Measurements from ENCODE around the gene CLNK. TPM values are rescaled to one million over a fixed set of nuclear protein-coding genes. Genes with fewer than 3 reads are reported as not detected.

Gene CLNK
- total RNA-seq (2014; rRNA removed; shearing (Covaris generic)): not detected in 2 replicates
- polyA plus RNA-seq (2014; cell fraction: nucleus; rRNA removed): not detected in 2 replicates

GRCh38 chr4:10684631-10685030 is at the start of gene CLNK:
Gene CLNK, minus strand, starts transcription at chr4:10684768. Its CDS starts 16,899 bp downstream, at chr4:10667869.
- no peak for DNase-seq (ENCODE audit: extremely low read depth, low read depth)

GRCh38 chr4:10733481-10734062 is 49.0 kb upstream of the CLNK start:
- no peak for DNase-seq (ENCODE audit: extremely low read depth, low read depth)

- no peak for DNase-seq (ENCODE audit: extremely low read depth, low read depth)
Observed at GRCh38 chr4:10732914-10733415, 48.4 kb upstream of the CLNK start.

- no peak for DNase-seq (ENCODE audit: extremely low read depth, low read depth)
Observed at GRCh38 chr4:10732235-10732913, 47.8 kb upstream of the CLNK start.

GRCh38 chr4:10731690-10732089 is 47.1 kb upstream of the CLNK start:
- no peak for DNase-seq (ENCODE audit: extremely low read depth, low read depth)

- no peak for DNase-seq (ENCODE audit: extremely low read depth, low read depth)
Observed at GRCh38 chr4:10731162-10731561, 46.6 kb upstream of the CLNK start.

- no peak for DNase-seq (ENCODE audit: extremely low read depth, low read depth)
Observed at GRCh38 chr4:10730590-10730989, 46.0 kb upstream of the CLNK start.

- DNase-seq (ENCODE audit: extremely low read depth, low read depth): no peak
Observed at GRCh38 chr4:10730019-10730418, 45.5 kb upstream of the CLNK start.

- no peak for DNase-seq (ENCODE audit: extremely low read depth, low read depth)
Observed at GRCh38 chr4:10729366-10729765, 44.8 kb upstream of the CLNK start.

GRCh38 chr4:10728016-10728415 is 43.4 kb upstream of the CLNK start:
- no peak for DNase-seq (ENCODE audit: extremely low read depth, low read depth)

- no peak for DNase-seq (ENCODE audit: extremely low read depth, low read depth)
Observed at GRCh38 chr4:10727140-10727880, 42.7 kb upstream of the CLNK start.

GRCh38 chr4:10722957-10723356 is 38.4 kb upstream of the CLNK start:
- DNase-seq (ENCODE audit: extremely low read depth, low read depth): no peak

- no peak for DNase-seq (ENCODE audit: extremely low read depth, low read depth)
Observed at GRCh38 chr4:10721616-10722015, 37.0 kb upstream of the CLNK start.

- DNase-seq (ENCODE audit: extremely low read depth, low read depth): no peak
Observed at GRCh38 chr4:10716163-10716562, 31.6 kb upstream of the CLNK start.

GRCh38 chr4:10715696-10716095 is 31.1 kb upstream of the CLNK start:
- no peak for DNase-seq (ENCODE audit: extremely low read depth, low read depth)

- no peak for DNase-seq (ENCODE audit: extremely low read depth, low read depth)
Observed at GRCh38 chr4:10715135-10715534, 30.6 kb upstream of the CLNK start.

- no peak for DNase-seq (ENCODE audit: extremely low read depth, low read depth)
Observed at GRCh38 chr4:10713591-10713990, 29.0 kb upstream of the CLNK start.

- DNase-seq (ENCODE audit: extremely low read depth, low read depth): no peak
Observed at GRCh38 chr4:10706236-10706635, 21.7 kb upstream of the CLNK start.

GRCh38 chr4:10704430-10704810 is 19.9 kb upstream of the CLNK start:
- no peak for DNase-seq (ENCODE audit: extremely low read depth, low read depth)

GRCh38 chr4:10703766-10704429 is 19.3 kb upstream of the CLNK start:
- DNase-seq (ENCODE audit: extremely low read depth, low read depth): no peak

GRCh38 chr4:10703156-10703555 is 18.6 kb upstream of the CLNK start:
- DNase-seq (ENCODE audit: extremely low read depth, low read depth): no peak
